ENCODE measurements around the gene AGAP1. TPM values are rescaled to one million over a fixed set of nuclear protein-coding genes. Genes with fewer than 3 reads are reported as not detected.

The AGAP1 gene
- total and polyA plus RNA-seq, 7 donors = 4.2 to 21.6 (median 16.6) TPM

DNA sequence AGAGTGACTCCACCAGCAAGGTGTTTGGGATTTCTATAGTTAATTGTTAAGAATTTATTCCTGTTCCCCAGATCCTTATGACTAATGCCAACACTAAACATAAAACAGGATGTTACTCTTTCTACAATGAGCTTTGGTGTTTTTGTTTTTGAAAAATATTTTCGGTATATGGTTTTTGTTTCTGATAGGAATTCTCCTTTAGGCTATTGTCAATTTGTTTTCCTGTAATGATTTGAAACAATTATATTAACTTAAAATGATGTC lies 182.6 kb downstream of the AGAP1 start:
- DNase-seq = no peak
- 80 to 90% (median 85%) methylated on average over 1 of the region's 1 CpG for WGBS, 3 donors

DNA sequence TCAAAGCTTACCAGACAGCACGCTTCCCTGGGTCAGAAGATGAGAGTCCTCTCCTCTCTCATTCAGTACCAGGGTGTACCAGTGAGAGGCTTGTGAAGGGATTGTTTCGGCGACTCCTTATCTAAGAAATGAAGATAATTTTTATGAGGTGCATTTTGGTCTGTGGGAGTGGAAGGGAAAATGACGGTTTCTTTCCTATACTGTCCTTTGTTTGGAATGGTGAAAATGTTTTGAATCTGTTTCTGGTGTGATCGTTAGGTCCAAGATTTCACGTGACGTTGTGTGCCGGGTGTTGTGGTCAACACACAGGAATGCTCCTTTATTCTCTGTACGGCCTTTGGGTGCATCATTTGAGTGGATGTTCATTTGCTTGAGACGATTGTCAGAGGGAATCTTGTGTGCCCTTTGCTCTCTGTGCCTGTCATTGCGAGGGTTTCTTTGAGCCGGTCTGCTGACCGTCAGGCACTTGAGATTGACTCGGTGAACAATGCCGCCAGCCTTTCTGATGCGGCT lies 183.5 kb downstream of the AGAP1 start:
- ATAC-seq = no peak

More for the DNA sequence above, 182.6 kb downstream of the AGAP1 start:
- Histone ChIP-seq H3K4me1 (peaks cover 8% of the 10 kb centered on the region), H3K27ac (no peak overlapping the region), H3K27me3 (ENCODE audit: insufficient read depth in 3 of 3, low read length in 2 of 3) (no peaks in the 10 kb centered on the region), H3K36me3 (ENCODE audit: insufficient read depth in 1 of 2, low read depth in 1 of 2) (no peaks in the 10 kb centered on the region), H3K9me3 (no peaks in the 10 kb centered on the region), H3K4me3 (no peak overlapping the region)
- intact Hi-C loops (cut with DNase I) = loop anchor here in 1 of 2 donors (10.0 kb wide), 1 partner anchor 542 kb away; no protein-coding TSS in a partner anchor
- TF ChIP-seq, protein P1, sequence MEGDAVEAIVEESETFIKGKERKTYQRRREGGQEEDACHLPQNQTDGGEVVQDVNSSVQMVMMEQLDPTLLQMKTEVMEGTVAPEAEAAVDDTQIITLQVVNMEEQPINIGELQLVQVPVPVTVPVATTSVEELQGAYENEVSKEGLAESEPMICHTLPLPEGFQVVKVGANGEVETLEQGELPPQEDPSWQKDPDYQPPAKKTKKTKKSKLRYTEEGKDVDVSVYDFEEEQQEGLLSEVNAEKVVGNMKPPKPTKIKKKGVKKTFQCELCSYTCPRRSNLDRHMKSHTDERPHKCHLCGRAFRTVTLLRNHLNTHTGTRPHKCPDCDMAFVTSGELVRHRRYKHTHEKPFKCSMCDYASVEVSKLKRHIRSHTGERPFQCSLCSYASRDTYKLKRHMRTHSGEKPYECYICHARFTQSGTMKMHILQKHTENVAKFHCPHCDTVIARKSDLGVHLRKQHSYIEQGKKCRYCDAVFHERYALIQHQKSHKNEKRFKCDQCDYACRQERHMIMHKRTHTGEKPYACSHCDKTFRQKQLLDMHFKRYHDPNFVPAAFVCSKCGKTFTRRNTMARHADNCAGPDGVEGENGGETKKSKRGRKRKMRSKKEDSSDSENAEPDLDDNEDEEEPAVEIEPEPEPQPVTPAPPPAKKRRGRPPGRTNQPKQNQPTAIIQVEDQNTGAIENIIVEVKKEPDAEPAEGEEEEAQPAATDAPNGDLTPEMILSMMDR (IDR thresholded peaks at IDR 0.05) = no peak
- no peak for ATAC-seq

DNA sequence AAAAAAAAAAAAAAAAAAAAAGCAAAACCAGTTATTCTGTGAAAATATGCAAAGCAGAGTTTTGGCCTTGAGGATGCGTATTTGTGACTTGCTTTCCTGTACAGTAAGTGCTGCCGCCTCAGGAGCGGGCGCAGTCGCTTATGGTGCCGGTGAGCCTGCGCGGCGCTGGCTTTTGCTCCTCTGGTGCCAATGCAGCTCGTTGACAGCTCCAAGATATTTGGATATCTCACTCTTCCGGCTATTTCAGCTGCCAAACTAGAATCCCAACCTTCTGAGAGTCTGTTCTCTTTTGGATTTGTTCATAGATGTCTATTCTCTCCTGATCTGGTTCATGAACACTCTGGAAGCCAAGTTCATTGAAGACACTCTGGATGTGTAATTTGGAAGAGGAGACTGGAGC lies 184.1 kb downstream of the AGAP1 start:
- TF ChIP-seq, protein P1 (IDR thresholded peaks at IDR 0.05) = no peak
- WGBS, 3 donors = 92 to 95% (median 93%) methylated on average over 11 of the region's 11 CpGs
- no peaks in the 10 kb centered on the region for H3K9me3 ChIP-seq
- H3K4me3 ChIP-seq = no peak overlapping the region
- no peaks in the 10 kb centered on the region for H3K36me3 ChIP-seq (ENCODE audit: insufficient read depth in 1 of 2, low read depth in 1 of 2)
- ATAC-seq (no peak), DNase-seq (no peak)
- H3K27me3 ChIP-seq (ENCODE audit: insufficient read depth in 3 of 3, low read length in 2 of 3) = no peaks in the 10 kb centered on the region
- H3K27ac ChIP-seq = no peak overlapping the region
- intact Hi-C loops (cut with DNase I) = loop anchor here in 1 of 2 donors (10.0 kb wide), 1 partner anchor 543 kb away; no protein-coding TSS in a partner anchor
- peaks cover 8% of the 10 kb centered on the region for H3K4me1 ChIP-seq

More for the DNA sequence above, 183.5 kb downstream of the AGAP1 start:
- intact Hi-C loops (cut with DNase I) = loop anchor here in 1 of 2 donors (10.0 kb wide), 1 partner anchor 543 kb away; no protein-coding TSS in a partner anchor
- Histone ChIP-seq H3K9me3 (no peaks in the 10 kb centered on the region), H3K4me3 (no peak overlapping the region), H3K27ac (no peak overlapping the region), H3K4me1 (peaks cover 8% of the 10 kb centered on the region), H3K27me3 (ENCODE audit: insufficient read depth in 3 of 3, low read length in 2 of 3) (no peaks in the 10 kb centered on the region), H3K36me3 (ENCODE audit: insufficient read depth in 1 of 2, low read depth in 1 of 2) (no peaks in the 10 kb centered on the region)
- DNase-seq = no peak
- WGBS, 3 donors = 90 to 98% (median 94%) methylated on average over 16 of the region's 16 CpGs
- TF ChIP-seq, protein P1 (IDR thresholded peaks at IDR 0.05) = no peak

DNA sequence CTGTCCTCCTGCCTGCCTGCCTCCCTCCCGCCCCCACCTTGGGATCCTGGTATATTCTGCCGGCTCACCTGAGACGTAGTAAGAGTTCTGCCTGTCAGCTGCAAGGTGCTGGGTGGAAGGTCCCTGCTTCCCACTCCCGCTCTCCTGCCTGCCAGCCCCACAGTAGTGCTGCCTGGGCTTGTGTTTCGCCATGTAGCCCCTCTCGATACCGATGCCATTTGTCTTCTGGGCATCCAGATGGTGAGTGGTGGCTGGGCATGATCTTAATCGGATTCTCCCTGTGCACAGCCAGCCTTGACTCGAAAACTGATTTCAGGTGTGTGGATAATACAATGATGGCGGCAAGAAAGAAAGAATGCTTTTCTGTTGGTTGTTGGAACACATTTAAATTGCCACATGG lies 184.9 kb downstream of the AGAP1 start:
- intact Hi-C loops (cut with DNase I) = loop anchor here in 1 of 2 donors (10.0 kb wide), 1 partner anchor 544 kb away; no protein-coding TSS in a partner anchor
- Histone ChIP-seq H3K27ac (no peak overlapping the region), H3K36me3 (ENCODE audit: insufficient read depth in 1 of 2, low read depth in 1 of 2) (no peaks in the 10 kb centered on the region), H3K4me3 (no peak overlapping the region), H3K27me3 (ENCODE audit: insufficient read depth in 3 of 3, low read length in 2 of 3) (no peaks in the 10 kb centered on the region), H3K4me1 (peaks cover 8% of the 10 kb centered on the region), H3K9me3 (no peaks in the 10 kb centered on the region)
- DNase-seq (no peak), ATAC-seq (no peak)
- TF ChIP-seq, protein P1 (IDR thresholded peaks at IDR 0.05) = no peak
- WGBS, 3 donors = 92 to 95% (median 93%) methylated on average over 10 of the region's 10 CpGs

DNA sequence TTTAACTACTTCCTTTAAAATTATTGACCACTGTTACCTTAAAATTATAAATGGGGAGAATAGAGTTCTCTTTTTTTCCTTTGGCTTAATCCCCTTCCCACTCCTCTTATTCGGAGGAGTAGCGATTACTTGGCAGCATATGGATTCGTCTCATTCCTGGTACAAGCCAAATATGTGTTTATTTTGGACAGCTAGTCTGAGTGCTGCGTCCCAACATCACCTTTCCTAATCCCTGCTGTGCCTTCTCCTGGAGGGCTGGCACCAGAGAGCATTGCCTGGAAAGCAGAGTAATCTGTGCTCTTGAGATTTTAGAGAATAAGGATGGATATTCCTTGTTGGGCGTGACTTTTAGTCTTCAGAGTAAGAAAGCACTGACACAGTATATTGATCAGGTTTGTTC lies 185.6 kb downstream of the AGAP1 start:
- H3K27ac ChIP-seq = no peak overlapping the region
- TF ChIP-seq, protein P1 (IDR thresholded peaks at IDR 0.05) = no peak
- ATAC-seq (no peak), DNase-seq (no peak)
- peaks cover 8% of the 10 kb centered on the region for H3K4me1 ChIP-seq
- H3K4me3 ChIP-seq = no peak overlapping the region
- H3K36me3 ChIP-seq (ENCODE audit: insufficient read depth in 1 of 2, low read depth in 1 of 2) = no peaks in the 10 kb centered on the region
- intact Hi-C loops (cut with DNase I) = loop anchor here in 1 of 2 donors (10.0 kb wide), 1 partner anchor 545 kb away; no protein-coding TSS in a partner anchor
- 30 to 37% (median 32%) methylated on average over 5 of the region's 5 CpGs for WGBS, 3 donors
- H3K9me3 ChIP-seq = no peaks in the 10 kb centered on the region
- no peaks in the 10 kb centered on the region for H3K27me3 ChIP-seq (ENCODE audit: insufficient read depth in 3 of 3, low read length in 2 of 3)
